ENCODE results near the gene LYPD6.
"Not testable (repeated sequence)": the region's sequence is repeated elsewhere in the genome, so short reads cannot be mapped to it uniquely, and the experiment has no call there.

The LYPD6 gene

GRCh38 chr2:149451417-149452165 is 121.2 kb downstream of the LYPD6 start:
- DNase-seq (ENCODE audit: low read depth, low spot score) = no peak

GRCh38 chr2:149456285-149456684 is 125.9 kb downstream of the LYPD6 start:
- no peak for DNase-seq (ENCODE audit: low read depth, low spot score)

GRCh38 chr2:149458502-149458901 is 128.1 kb downstream of the LYPD6 start:
- DNase-seq (ENCODE audit: low read depth, low spot score) = no peak

GRCh38 chr2:149463328-149464002 is 133.1 kb downstream of the LYPD6 start:
- DNase-seq (ENCODE audit: low read depth, low spot score) = no peak

GRCh38 chr2:149464396-149464795 is 134.0 kb downstream of the LYPD6 start:
- no peak for DNase-seq (ENCODE audit: low read depth, low spot score)

- DNase-seq (ENCODE audit: low read depth, low spot score) = no peak
Observed at GRCh38 chr2:149465873-149466272, 135.5 kb downstream of the LYPD6 start.

- DNase-seq (ENCODE audit: low read depth, low spot score) = no peak
Observed at GRCh38 chr2:149466635-149467034, 136.2 kb downstream of the LYPD6 start.

- DNase-seq (ENCODE audit: low read depth, low spot score) = no peak
Observed at GRCh38 chr2:149467436-149467835, 137.0 kb downstream of the LYPD6 start.

- no peak for DNase-seq (ENCODE audit: low read depth, low spot score)
Observed at GRCh38 chr2:149468636-149469035, 138.2 kb downstream of the LYPD6 start.

GRCh38 chr2:149470046-149470445 is 139.7 kb downstream of the LYPD6 start:
- DNase-seq (ENCODE audit: low read depth, low spot score) = no peak

GRCh38 chr2:149472413-149472812 is 142.0 kb downstream of the LYPD6 start:
- DNase-seq (ENCODE audit: low read depth, low spot score) = no peak

- DNase-seq (ENCODE audit: low read depth, low spot score) = no peak
Observed at GRCh38 chr2:149473068-149473467, 142.7 kb downstream of the LYPD6 start.

- DNase-seq (ENCODE audit: low read depth, low spot score) = no peak
Observed at GRCh38 chr2:149473521-149473920, 143.1 kb downstream of the LYPD6 start.

- DNase-seq (ENCODE audit: low read depth, low spot score) = no peak
Observed at GRCh38 chr2:149483004-149483605, 152.7 kb downstream of the LYPD6 start.

GRCh38 chr2:149486664-149487063 is 156.3 kb downstream of the LYPD6 start:
- DNase-seq (ENCODE audit: low read depth, low spot score) = no peak

- DNase-seq (ENCODE audit: low read depth, low spot score) = no peak
Observed at GRCh38 chr2:149487189-149487588, 156.8 kb downstream of the LYPD6 start.

GRCh38 chr2:149488706-149489440 is 158.5 kb downstream of the LYPD6 start:
- no peak for DNase-seq (ENCODE audit: low read depth, low spot score)

- DNase-seq (ENCODE audit: low read depth, low spot score) = no peak
Observed at GRCh38 chr2:149489452-149489851, 159.1 kb downstream of the LYPD6 start.

- DNase-seq (ENCODE audit: low read depth, low spot score) = no peak
Observed at GRCh38 chr2:149490296-149490695, 159.9 kb downstream of the LYPD6 start.

- DNase-seq (ENCODE audit: low read depth, low spot score) = no peak
Observed at GRCh38 chr2:149492923-149493322, 162.5 kb downstream of the LYPD6 start.

- not testable (repeated sequence) for DNase-seq (ENCODE audit: low read depth, low spot score)
Observed at GRCh38 chr2:149499204-149499603, 168.8 kb downstream of the LYPD6 start.

GRCh38 chr2:149506808-149507207 is 176.4 kb downstream of the LYPD6 start:
- not testable (repeated sequence) for DNase-seq (ENCODE audit: low read depth, low spot score)

Measured in smooth muscle cell of the brain vasculature (primary cell).